Activated CD8-positive, alpha-beta memory T cell treated with anti-CD3 and anti-CD28 coated beads, Interleukin-2, amount 50 U/mL, for 24 hours (primary cell): ENCODE data around the gene TAF4.
"Not testable (repeated sequence)": the region's sequence is repeated elsewhere in the genome, so short reads cannot be mapped to it uniquely, and the experiment has no call there.

Source experiments
- DNase-seq: peaks from one replicate; pipeline ENCODE4 v3.0.0-alpha.2; 2020; ENCODE audit errors: extremely low read depth

The TAF4 gene

GRCh38 chr20:62003567-62004405, 61.9 kb downstream of the TAF4 start:
- no peak for DNase-seq

GRCh38 chr20:62002882-62003480, 62.7 kb downstream of the TAF4 start:
- DNase-seq, result no peak

- DNase-seq, result no peak
These were observed 64.4 kb downstream of the TAF4 start for GRCh38 chr20:62001178-62001715.

GRCh38 chr20:61998343-61999121, 67.1 kb downstream of the TAF4 start:
- no peak for DNase-seq

GRCh38 chr20:61997891-61998290, 67.8 kb downstream of the TAF4 start:
- DNase-seq, result no peak

GRCh38 chr20:61997372-61997771, 68.3 kb downstream of the TAF4 start:
- no peak for DNase-seq

GRCh38 chr20:61994546-61994945, 71.1 kb downstream of the TAF4 start:
- no peak for DNase-seq

DNA sequence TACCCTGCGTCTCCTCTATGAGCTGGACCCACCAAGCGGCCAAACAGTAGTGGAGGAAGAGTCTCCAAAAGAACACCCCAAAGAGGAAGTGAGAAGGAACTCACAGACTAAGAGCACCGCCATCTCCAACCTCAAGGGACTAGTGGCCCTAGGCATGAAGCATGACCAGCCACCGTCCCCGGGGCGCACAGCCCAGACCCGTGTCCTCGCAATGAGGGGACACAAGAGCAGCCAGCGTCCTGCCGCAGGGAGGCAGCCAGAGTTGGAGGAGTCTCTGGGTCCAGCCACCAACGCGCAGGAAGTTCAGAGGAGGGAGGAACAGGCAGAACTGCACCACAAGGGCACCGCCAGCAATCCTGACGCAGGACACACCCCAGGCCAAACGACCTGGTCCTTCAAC, 72.6 kb downstream of the TAF4 start:
- no peak for DNase-seq

- DNase-seq, result no peak
These were observed 74.2 kb downstream of the TAF4 start for GRCh38 chr20:61991476-61991875.

DNA sequence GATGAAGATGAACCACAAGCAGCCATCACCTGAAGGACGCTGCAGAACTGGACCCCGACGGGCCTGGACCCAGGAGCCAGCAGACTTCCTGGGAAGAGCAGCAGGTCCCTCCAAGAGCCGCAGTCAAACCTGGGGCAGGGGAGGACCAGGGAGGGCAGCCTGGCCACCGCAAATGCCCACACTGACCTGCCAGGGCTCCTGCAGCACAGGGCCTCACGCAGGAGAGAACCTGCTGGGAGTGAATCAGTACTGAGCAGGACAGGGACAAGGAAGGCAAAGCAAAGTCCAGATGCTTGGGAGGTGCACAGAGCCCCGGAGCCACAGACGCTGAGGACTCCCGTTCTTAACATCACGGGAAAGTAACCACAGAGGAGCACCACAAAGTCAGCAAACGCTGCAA, 75.2 kb downstream of the TAF4 start:
- DNase-seq, result no peak

DNA sequence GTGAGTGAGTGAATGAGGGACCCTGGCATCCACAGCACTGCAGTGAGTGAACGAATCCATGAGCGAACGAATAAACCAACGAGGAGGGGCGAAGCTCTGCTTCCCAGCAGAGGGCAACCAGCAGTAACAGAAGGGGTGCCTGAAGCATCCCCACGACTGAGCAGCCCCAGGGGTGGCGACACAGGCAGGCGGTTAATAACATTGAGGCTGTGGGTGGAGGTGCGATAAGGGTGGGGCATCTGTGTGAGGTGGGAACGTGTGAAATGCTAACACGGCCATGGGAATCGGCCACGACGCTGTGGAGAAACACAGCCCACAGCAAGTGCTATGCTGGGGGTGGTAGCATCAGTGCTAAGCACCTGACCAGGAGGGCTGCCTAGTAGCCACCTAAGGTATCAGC, 75.9 kb downstream of the TAF4 start:
- DNase-seq, result no peak

DNA sequence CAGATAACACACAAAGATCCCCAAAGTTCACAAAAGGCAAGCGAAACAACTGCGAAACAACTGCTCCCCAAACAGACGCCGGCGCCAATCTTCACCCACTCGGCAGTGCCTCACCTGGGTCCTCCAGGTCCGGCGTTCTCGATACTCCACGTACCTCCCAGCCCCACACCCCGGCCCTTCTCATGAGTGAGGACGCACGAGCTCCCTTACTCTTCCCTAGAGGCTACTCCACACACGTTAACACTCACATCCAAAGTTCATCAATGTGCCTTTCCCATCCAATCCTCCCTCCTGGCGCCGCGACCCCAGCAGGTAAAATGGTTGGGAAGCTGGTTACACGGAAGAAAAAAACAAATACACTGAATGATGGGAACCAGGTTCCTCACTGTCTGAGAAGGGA, 77.0 kb downstream of the TAF4 start:
- DNase-seq, result no peak

- DNase-seq, result no peak
These were observed 78.8 kb downstream of the TAF4 start for GRCh38 chr20:61986762-61987321.

- DNase-seq, result no peak
These were observed 80.6 kb downstream of the TAF4 start for GRCh38 chr20:61985096-61985495.

DNA sequence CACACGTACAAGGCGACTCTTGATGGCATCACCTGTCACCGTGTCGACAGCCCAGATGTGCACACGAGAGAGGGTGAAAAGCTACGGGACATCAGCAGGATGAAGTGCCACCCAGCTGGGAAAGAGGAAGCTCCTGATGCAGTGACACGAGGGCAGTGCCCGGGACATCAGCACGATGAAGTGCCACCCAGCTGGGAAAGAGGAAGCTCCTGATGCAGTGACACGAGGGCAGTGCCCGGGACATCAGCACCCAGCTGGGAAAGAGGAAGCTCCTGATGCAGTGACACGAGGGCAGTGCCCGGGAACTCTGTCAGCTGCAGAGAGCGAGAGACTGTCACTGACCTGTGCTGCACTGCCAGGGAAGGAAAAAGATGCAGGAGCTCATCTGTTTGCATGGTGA, 81.2 kb downstream of the TAF4 start:
- not testable (repeated sequence) for DNase-seq

GRCh38 chr20:61983965-61984364, 81.7 kb downstream of the TAF4 start:
- no peak for DNase-seq

DNA sequence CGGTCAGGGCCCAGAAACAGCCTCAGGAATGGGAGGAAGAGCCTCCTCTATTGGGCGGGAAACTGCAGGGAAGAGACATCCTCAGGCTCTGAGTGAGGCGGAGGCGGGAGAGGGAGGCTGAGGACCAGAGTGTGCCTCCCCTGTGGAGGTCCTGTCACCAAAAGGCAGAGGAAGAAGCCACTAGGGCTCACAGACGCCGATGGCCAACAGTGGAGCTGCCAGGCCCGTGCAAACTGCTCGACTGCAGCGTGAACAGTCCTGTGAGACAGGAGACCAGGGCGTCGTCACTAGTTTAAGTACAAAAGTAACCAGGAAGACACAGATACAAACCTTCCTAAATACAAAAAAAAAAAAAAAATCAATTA, 82.7 kb downstream of the TAF4 start:
- DNase-seq, result no peak

- no peak for DNase-seq
These were observed 83.3 kb downstream of the TAF4 start for GRCh38 chr20:61982191-61982950.

DNA sequence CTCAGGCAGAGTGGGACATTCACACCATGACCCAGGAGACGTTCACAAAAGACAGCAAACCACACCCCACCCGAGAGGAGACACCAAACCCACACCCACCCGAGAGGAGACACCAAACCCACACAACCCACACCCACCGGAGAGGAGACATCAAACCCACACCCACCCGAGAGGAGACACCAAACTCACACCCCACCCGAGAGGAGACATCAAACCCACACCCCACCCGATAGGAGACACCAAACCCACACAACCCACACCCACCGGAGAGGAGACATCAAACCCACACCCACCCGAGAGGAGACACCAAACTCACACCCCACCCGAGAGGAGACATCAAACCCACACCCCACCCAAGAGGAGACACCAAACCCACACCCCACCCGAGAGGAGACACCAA, 84.0 kb downstream of the TAF4 start:
- not testable (repeated sequence) for DNase-seq

- no peak for DNase-seq
These were observed 84.8 kb downstream of the TAF4 start for GRCh38 chr20:61980647-61981583.
